DMS153 treated with DMSO at 0.1 percent for 48 hours (cell line): ENCODE measurements around the gene TJP1.
"Not testable (repeated sequence)": the region's sequence is repeated elsewhere in the genome, so short reads cannot be mapped to it uniquely, and the experiment has no call there.

Experiments
- DNase-seq: peaks from one replicate; lab custom pipeline; 2025; ENCODE audit not compliant: unreplicated experiment; lab: John Stamatoyannopoulos, UW

Gene TJP1

DNA sequence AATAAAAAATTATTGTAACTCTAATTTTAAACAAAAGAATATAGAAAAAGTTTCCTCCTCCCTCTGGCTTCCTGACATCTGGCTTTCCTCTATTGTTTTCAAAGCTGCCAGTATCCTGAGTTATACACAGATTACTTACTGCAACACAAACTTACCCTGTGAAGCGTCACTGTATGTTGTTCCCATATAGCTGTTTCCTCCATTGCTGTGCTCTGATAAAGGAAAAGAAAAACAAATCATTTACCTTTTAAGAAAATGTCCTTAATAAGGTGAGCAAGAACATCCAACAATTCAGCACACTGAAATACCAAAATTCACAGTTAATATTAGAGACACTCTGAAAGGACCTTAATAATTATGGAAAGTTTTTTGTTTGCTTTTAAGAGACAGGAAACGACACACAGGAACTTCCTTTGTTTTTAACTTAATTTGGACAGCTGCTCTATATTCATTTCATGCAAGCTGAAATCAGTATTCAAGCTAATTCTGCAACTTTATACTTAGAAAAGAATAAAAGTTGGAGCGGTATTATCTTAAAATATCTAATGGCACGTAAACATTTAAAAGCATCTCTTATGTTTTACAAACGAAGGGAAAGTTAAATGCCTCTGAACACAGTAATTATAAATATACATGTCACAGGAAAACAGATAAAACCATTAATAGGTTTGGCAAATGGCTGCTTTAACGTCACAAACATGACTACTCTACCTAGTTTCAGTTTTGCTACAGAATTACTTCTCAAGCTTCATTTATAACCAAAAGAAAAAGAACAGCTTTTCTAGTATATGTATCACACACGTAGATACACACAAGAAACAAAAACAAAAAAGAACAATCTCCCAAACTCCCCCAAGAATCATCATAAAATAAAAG is 21.5 kb downstream of the TJP1 start:
- DNase-seq = no peak

DNA sequence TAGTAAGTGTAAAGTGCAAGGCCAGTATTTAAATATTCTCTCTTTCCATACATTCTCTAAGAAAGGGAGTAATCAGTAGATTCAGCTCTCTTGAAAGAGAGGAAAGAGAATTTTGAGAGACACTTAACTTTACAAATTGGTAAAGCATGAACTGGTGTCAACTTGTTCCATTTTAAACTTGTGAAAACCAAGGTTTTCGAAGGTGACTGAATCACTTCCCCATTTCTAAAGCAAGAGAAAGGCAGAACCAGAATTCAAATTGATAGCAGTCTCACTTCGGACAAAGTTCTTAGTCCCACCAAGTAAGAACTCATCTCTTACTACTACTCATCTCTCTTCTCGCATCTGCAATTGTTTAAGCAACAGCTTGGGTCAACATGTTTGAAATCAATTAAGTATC is 22.4 kb downstream of the TJP1 start:
- no peak for DNase-seq

DNA sequence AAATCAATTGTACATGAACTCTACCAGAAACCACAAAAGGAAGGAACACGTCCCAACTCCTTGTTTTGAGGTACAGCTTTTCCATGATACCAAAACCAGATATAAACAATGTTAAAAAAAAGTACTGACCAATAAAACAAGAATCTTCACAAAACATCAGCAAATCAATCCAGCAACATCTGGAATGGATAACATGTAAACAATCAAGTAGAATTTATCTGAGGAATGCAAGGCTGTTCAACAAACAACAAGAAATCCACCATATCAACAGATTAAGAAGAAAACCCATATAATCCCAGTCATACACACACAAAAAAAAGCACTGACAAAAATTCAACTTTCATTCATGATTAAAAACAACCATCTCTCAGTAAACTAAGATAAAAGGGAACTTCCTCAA is 26.7 kb downstream of the TJP1 start:
- DNase-seq = no peak

DNA sequence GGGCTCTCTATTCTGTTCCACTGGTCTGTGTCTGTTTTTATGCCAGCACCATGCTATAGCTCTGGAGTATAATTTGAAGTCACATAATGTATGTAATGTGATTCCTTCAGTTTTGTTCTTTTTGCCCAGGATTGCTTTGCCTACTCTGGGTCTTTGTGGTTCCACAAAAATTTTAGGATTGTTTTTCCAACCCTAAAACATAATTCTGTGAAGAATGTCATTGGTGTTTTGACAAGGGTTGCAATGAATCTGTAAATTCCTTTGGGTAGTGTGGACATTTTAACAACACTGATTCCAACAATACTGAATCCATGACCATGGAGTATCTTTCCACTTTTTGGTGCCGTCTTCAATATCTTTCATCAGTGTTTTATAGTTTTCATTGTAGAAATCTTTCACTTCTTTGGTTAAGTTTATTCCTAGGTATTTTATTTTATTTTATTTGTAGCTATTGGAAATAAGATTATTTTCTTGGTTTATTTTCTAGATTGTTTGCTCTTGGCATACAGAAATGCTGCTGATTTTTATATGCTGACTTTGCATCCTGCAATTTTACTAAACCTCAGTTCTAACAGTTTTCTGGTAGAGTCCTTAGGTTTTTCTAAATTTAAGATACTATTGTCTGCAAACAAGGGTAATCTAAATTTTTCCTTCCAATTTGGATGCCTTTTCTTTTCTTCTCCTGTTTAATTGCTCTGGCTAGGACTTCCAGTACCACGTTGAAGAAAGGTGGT is 29.7 kb downstream of the TJP1 start:
- DNase-seq = no peak

DNA sequence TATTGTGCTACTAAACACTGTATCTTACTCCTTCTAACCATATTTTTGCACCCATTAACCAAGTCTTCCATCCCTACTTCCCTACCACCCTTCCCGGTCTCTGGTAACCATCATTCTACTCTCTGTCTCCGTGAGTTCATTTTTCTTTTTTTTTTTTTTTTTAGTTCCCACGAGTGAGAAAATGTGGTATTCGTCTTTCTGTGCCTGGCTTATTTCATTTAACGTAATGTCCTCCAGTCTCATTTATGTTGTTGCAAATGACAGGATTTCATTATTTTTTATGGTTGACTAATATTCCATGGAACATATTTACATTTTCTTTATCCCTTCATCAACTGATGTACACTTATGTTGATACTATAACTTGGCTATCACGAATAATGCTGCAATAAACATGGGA is 31.7 kb downstream of the TJP1 start:
- DNase-seq = no peak

DNA sequence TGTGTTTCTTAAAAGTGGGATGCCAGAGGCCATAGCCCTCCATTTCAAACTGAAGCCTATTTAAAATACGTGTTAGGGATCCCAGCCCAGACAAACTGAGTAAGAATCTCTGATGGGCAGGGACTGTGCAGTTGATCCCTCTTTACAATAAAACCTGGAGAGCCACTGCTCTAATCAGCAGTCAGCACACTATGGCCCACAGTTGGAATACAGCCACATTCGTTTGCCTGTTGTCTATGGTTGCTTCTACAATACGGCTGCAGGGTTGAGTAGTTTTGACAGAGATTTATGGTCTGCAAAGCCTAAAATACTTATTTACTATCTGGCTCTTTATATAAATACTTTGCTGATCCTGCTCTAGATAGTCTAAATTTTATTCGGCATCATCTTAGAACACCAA is 32.4 kb downstream of the TJP1 start:
- DNase-seq = no peak

DNA sequence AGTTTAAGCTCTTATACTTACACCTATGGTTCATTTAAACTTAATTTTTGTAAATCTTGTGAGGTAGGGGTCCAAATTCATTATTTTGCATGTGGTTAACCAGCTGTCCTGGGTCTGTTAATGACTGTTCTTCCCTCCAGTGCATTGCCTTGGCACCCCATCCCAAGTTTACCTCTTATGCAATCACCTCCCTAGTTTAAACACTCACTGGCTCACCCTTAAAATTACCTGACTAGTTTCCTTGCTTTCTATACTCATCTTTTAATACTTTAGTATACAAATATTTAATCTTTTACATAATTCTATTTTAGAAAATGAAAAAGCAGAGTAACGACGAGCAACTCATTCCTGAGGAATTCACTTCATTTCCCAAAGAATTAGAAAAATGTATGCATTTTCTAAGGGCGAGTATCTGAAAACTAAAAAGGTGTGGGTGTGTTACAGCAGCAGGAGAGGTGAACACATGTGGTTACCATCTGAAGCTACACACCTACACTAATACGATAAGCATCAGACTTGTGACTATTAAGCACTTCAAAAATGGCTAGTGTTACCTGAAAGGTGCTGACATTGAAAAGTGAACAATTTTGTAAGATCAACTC is 33.7 kb downstream of the TJP1 start:
- no peak for DNase-seq

DNA sequence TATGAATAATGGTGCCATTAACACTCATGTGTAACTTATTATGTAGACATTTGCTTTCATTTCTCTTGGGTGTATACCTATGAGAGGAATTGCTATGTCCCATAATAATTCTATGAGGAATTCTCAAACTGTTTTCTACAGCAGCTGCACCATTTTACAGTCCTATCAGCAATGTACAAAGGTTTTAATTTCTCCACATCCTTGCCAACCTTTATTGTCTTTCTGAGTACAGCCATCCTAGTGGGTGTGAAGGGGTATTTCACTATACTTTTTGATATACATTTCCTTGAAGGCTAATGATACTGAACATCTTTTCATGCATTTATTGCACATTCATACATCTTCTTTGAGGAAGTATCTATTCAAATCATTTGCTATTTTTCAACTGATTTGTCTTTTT is 34.5 kb downstream of the TJP1 start:
- no peak for DNase-seq

DNA sequence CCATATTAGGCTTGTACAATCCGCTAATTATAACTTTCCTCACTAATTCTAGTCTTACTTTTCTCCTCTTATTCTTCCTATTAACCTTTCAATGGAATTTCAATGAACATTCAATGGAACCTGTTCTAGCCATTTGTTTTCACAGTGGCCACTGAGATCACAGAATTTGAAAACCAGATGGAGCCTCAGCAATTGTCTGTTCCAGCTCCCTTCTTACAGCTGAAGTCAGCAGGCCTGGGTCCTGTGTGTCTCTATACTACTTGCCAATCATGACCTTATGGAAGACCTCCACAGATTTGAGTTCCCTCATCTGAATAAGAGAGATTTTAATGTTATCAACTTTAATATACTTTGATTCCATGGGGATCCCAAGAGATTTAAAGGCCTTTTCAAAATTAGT is 36.6 kb downstream of the TJP1 start:
- DNase-seq = no peak

DNA sequence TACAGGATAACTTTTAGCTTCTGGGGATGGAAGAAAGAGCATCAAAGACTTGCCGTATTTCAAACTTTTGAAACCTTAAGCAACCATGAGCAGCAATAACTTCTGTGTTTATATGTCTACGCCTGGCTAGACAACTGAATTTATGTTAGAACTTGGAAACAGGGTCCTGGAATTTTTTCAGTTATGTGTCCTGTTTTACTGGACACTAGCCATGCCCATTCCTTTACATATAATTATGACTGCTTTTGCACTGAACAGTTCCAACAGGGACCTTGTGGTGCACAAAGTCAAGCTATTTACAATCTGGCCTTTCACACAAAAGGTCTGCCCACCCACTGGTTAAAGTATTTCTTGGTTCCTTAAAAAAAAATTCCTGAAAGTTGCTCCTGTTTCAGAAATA is 37.1 kb downstream of the TJP1 start:
- no peak for DNase-seq

DNA sequence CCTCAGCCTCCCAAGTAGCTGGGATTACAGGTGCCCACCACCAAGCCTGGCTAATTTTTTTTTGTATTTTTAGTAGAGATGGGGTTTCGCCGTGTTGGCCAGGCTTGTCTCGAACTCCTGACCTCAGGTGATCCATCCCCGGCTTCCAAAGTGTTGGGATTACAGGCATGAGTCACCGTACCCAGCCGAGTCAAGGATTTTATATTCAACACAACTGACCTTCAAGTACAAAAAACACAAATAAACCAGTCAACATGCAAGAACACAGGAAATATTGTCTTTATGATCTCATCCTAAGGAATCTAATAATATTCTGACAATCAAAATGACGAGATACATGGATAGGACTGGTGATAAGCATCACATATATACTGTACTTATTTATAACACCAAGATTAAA is 37.9 kb downstream of the TJP1 start:
- no peak for DNase-seq

DNA sequence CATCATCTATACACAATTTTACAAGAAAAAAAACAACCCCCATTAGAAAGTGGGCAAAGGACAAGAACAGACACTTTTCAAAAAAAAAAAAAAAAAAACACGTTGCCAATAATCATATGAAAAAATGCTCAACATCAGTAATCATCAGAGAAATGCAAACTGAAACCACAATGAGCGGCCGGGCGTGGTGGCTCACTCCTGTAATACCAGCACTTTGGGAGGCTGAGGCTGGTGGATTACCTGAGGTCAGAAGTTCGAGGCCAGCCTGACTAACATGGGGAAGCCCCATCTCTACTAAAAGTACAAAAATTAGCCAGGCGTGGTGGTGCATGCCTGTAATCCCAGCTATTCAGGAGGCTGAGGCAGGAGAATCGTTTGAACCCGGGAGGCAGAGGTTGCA is 39.5 kb downstream of the TJP1 start:
- not testable (repeated sequence) for DNase-seq

DNA sequence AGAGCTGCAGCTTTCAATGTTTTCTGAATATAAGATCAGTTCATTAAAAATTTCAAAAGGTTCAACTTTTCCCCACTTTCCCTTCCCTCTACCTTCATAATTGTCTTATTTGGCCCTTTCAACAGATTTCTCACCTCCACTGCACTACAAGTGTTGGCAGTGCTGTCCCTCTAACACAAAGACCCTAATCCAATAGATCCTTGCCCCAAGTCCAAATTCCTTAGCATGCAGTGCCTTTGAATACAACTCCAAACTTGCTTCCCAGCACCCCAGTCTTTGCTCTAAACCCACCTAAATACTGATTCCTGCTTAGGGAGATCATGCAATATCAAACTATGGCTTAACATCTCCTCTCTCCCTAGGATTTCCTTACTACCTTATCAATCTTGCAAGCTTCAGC is 43.9 kb downstream of the TJP1 start:
- DNase-seq = no peak

DNA sequence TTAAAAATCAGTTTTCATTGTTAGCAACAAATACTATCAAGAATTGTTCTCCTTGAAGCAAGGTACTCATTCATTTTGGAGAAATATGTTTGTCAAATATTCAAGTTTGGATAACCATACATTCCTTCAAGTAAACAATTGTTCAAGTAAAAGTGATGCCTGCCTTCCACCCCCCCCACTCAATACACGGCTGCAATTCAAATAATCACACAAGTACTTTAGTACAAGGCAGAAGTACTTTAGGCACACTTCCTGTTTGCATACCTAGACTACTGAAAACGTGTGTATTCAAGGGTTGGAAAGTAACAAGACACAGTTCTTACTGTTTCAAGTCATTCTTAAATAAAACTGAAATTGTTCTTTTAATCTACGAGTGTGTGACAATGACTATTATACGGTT is 45.4 kb downstream of the TJP1 start:
- no peak for DNase-seq

DNA sequence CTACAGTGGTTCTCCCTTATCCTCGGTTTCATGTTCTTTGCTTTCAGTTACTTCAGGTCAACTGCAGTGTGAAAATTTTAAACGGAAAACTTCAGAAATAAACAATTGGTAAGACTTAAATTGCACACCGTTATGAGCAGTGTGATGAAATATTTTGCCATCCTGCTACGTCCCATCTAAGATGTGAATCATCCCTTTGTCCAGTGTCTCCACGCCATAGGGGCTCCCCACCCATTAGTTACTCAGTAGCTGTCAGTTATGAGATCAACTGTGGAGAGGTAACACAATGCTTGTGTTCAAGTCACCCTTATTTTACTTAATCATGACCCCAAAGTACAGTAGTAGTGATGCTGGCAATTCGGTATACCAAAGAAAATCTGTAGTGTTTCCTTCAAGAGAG is 47.4 kb downstream of the TJP1 start:
- no peak for DNase-seq

DNA sequence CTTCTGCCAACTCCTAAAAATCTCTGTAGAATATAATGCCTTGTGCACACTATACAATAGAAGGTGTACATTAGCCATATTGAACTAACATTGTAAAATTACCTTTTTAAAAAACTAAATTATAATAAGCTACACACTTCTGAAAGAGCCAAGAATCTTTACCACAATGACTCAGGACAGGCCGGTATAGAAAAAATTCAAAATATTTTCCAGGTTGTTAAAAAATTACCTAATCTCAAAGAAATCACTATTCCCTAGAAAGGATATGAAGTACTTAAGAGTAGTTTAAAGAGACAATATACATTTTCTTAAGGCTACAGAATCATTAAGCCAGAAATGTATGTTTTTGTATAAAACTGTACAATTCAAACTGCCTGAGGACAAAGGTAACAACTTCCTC is 48.5 kb downstream of the TJP1 start:
- DNase-seq = no peak

DNA sequence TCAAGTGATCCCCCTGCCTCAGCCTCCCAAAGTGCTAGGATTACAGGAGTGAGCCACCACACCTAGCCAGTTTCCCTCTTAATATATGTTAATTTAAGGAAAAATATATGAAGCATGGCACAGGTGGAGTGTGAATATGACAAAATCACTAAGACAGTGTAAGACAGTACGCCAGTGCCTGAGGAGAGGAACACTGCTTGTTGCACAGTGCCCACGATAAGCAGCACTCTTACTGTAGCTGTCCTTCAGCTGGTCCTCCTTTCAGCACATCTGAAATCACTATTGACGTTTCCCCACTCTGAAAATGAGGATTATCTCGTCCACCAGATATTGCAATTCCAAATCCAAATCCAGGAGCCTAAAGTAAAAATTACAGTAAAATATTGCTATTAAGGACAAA is 49.3 kb downstream of the TJP1 start:
- no peak for DNase-seq

DNA sequence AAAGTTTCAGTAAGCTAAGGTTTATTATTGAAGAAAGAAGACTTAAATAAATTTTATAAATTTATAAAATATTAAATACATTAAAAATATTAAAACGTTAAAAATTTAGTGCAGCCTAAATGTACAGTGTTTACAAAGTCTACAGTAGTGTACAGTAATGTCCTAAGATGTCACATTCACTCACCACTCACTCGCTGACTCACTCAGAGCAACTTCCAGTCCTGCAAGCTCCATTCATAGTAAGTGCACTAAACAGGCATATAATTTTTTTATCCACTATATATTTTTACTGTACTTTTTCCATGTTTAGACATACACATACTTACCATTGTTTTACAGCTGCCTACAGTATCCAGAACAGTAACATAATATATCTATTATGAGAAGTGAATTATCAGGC is 51.5 kb downstream of the TJP1 start:
- DNase-seq = no peak

DNA sequence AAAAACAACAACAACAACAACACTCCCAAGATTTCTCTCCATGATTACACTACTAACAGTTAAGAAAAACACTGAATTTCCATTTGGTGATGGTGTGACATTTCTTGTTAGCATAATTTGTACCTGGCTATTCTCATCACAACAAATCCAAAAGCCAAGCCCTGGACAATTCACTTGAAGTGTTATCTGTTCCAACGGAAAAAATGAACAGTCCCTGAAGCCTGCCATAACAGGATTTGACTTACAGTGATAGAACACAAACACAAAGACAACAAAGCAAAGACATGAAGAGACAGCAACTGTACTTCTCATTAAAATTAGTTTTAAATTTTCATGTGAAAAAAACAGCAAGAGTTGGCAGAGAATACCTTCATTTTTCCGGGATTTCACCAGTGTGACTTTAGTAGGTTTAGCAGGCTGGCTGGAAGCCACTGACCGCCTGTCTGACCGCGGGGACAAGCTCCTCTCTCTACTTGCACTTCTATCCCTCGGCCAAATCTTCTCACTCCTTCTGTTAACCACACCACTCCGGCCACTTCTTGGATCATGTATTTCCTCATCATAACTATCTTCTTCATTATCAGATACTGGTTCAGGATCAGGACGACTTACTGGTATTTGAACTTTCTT is 56.3 kb downstream of the TJP1 start:
- DNase-seq = no peak

DNA sequence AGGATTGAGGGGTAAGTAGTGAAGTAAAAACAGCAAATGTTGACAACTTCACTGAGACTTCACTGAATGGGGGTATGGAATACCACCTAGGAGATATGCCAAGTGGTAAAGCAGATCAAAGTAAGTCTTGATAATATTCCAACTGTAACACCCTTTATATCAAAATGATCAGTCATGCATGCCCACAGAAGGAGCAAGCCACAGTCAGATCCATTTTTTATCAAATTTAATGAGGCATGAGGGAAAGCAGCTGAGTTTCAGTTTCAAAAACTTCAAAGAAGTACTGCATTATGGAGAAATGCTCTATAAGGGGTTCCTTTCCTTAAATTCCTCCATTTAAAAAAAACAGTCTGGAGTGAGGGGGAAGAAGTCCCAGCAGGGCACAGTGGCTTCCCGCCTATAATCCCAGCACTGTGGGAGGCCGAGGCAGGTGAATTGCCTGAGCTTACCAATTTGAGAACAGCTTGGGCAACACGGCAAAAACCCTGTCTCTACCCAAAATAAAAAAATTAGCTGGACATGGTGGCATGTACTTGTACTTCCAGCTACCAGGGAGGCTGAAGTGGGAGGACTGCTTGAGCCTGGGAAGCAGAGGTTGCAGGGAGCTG is 56.9 kb downstream of the TJP1 start:
- no peak for DNase-seq

DNA sequence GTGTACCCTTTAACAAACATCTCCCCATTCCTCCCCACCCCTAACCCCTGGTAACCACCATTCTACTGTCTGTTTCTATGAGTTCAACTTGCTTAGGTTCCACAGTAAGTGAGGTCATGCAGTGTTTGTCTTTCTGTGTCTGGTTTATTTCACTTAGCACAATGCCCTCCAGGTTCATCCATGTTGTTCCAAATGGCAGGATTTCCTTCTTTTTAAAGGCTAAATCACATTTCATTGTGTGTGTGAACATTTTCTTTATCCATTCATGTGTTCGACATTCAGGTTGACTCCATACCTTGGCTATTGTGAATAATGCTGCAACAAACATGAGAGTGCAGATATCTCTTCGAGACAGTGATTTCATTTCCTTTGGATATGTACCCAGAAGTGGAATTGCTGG is 62.7 kb downstream of the TJP1 start:
- DNase-seq = no peak
